ENCODE results near the gene FANCC. TPM values are rescaled to one million over a fixed set of nuclear protein-coding genes. Genes with fewer than 3 reads are reported as not detected.

FANCC gene
- total and polyA plus RNA-seq, 2 of the 4 experiments (the other 2 are of a cell fraction) = 4.7 to 6.3 TPM

GRCh38 chr9:95349091-95350038 lies 31.9 kb upstream of the FANCC start:
- Histone ChIP-seq H4K20me1 (ENCODE audit: insufficient read depth, low read length) (no peaks in the 10 kb centered on the region), H3K27me3 (ENCODE audit: control insufficient read depth, insufficient read depth, low read length) (peaks cover 12% of the 10 kb centered on the region; the same call in 1 of the 2 replicates), H3K23ac (ENCODE audit: low read depth, low read length) (no peak overlapping the region), H2BK15ac (ENCODE audit: low read depth, low read length) (no peak overlapping the region), H2AK5ac (ENCODE audit: low read depth, low read length) (no peak overlapping the region), H3K4me3 (ENCODE audit: insufficient read depth, low read depth, low read length) (peak overlapping the region; percentile 26; the same call in 1 of the 2 replicates), H4K8ac (ENCODE audit: low read depth in 2 of 2, low read length in 2 of 2) (no peak overlapping the region), H3K79me1 (ENCODE audit: low read depth in 1 of 2, low read length in 2 of 2) (no peaks in the 10 kb centered on the region), H3K9me3 (ENCODE audit: control insufficient read depth, insufficient read depth, low read length) (peaks cover 7% of the 10 kb centered on the region), H2AK9ac (replicated peaks; ENCODE audit: low read depth, low read length, poor library complexity) (no peak overlapping the region), H3K14ac (replicated peaks; ENCODE audit: low read depth, low read length) (no peak overlapping the region), H2AFZ (replicated peaks; ENCODE audit: low read length, poor library complexity) (peak overlapping the region; percentile 85), H3K4me2 (ENCODE audit: low read depth, low read length) (peak overlapping the region; percentile 81), H2BK5ac (ENCODE audit: low read depth, low read length, poor library complexity, severe bottlenecking) (no peak overlapping the region), H3K9me1 (ENCODE audit: insufficient read depth, low read length) (no peaks in the 10 kb centered on the region), H3K56ac (ENCODE audit: extremely low read depth, insufficient read depth, low read length) (no peak overlapping the region), H3K4me1 (ENCODE audit: control insufficient read depth, insufficient read depth, low read length) (0 out of 2 replicates have a peak, but pooled peaks cover 3% of the 10 kb centered on the region), H3K27ac (ENCODE audit: insufficient read depth, low read length) (no peak overlapping the region), H4K91ac (ENCODE audit: insufficient read depth, low read depth, low read length) (no peak overlapping the region), H2BK120ac (ENCODE audit: low read depth, low read length) (no peak overlapping the region; the same call in 1 of the 2 replicates), H3K9ac (ENCODE audit: low read depth, low read length) (no peak overlapping the region), H3K18ac (ENCODE audit: low read depth, low read length) (no peak overlapping the region), H2BK20ac (ENCODE audit: low read depth, low read length) (no peak overlapping the region; the same call in 1 of the 2 replicates), H4K5ac (ENCODE audit: low read depth, low read length) (no peak overlapping the region), H3K4ac (ENCODE audit: low read depth, low read length) (no peak overlapping the region), H3K36me3 (ENCODE audit: control insufficient read depth, insufficient read depth, low read length) (no peaks in the 10 kb centered on the region)
- TF ChIP-seq CTCF (conservative IDR thresholded peaks at IDR 0.05; ENCODE audit: low read depth, low read length) (no peak), USF2 (IDR thresholded peaks at IDR 0.05; ENCODE audit: low read depth, low read length) (no peak), ELK1 (IDR thresholded peaks at IDR 0.05; ENCODE audit: borderline replicate concordance, low read depth, low read length) (no peak)
- POLR2A ChIA-PET (ENCODE audit: unreplicated experiment) = no interaction called here
- WGBS, 2 experiments (ENCODE audit: extremely low coverage in 2 of 2, insufficient read length in 1 of 2) = 20% methylated on average over 52 of the region's 95 CpGs; no CpG with 5 or more reads in 1 of the 2 experiments
- in situ Hi-C loops (cut with MboI; ENCODE audit: low sequenced_read_pairs) = loop anchor here (25.0 kb wide), 1 partner anchor 863 kb away; no protein-coding TSS in a partner anchor
- intact Hi-C loops (cut with micrococcal nuclease) = no loop called here
- CTCF ChIA-PET = interaction anchor here (0.6 to 1.1 kb wide), 3 partner anchors 11 to 446 kb away, joined by 3 to 6 read pairs (median 3); no protein-coding TSS in a partner anchor
- BruUV-seq (replicated peaks) = no TSS peak
- DNase-seq = no peak
- dilution Hi-C loops (cut with HindIII; ENCODE audit: low sequenced_read_pairs, unreplicated experiment) = no loop called here
- ATAC-seq (ENCODE audit: low read depth) = peak; percentile 46

Data from IMR-90 (cell line).